ENCODE data around the gene ADD2.

- TF ChIP-seq CTCF (conservative IDR thresholded peaks at IDR 0.05; ENCODE audit: low read depth, low read length), result no peak
- TF ChIP-seq EZH2 (IDR thresholded peaks at IDR 0.05; ENCODE audit: low read length, unreplicated experiment), result no peak
- TF ChIP-seq EZH2phosphoT487 (IDR thresholded peaks at IDR 0.05; ENCODE audit: borderline replicate concordance, low read length), result no peak
Measured at GRCh38 chr2:70779911-70780545, 12.0 kb upstream of the ADD2 start.

All from PC-3 (cell line).